GM13976 (cell line): ENCODE measurements around the gene HESX1.

Experiments used
- DNase-seq: peaks from one replicate; pipeline ENCODE4 v3.0.0; 2012; ENCODE audit warnings: low spot score
- CTCF ChIP-seq: IDR thresholded peaks from 2 replicates; pipeline ENCODE4 v1.5.1; 2012; ENCODE audit warnings: borderline replicate concordance, mild to moderate bottlenecking; ENCODE audit not compliant: insufficient read depth; ENCODE audit errors: extremely low read depth, missing control alignments, control extremely low read depth
- in situ Hi-C: fragments of 300-500 bp; cut with MboI; formaldehyde crosslinking; loops from one replicate; pipeline ENCODE4 v1.12.0; 2022; ENCODE audit warnings: low sequenced_read_pairs, mixed read lengths, inconsistent platforms; ENCODE audit not compliant: unreplicated experiment

HESX1 gene

GRCh38 chr3:57151021-57151449, 48.7 kb downstream of the HESX1 start:
- DNase-seq = no peak
- in situ Hi-C loops = no loop called here
- TF ChIP-seq CTCF = no peak

- in situ Hi-C loops = no loop called here
- TF ChIP-seq CTCF = no peak
- DNase-seq = no peak
Measured at GRCh38 chr3:57150113-57150581, 49.6 kb downstream of the HESX1 start.
